ENCODE data around the gene NSFL1C. TPM values are rescaled to one million over a fixed set of nuclear protein-coding genes. Genes with fewer than 3 reads are reported as not detected.

NSFL1C gene
- total and polyA plus RNA-seq, 8 donors, result 60.5 to 96.9 (median 92.9) TPM

DNA sequence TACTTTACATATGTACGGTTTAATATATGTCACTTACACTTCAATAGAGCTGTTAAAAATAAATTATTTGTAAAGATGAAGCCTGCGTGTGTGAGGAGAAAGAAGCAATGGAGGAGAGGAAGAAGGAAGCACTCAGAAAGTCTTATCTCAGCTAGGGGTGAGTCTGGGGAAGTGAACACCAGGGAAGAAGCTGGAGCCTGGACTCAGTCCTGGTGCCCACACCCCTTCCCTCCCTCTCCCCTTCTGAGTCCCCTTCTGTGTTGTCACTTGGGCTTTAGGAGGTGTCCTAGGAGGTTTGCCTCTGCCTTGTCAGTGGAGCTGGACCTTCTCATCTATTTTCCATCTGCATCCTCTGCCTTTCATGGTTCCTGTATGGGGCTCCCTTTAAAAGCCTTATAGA is 22.7 kb upstream of the NSFL1C start:
- no peaks in the 10 kb centered on the region for H3K36me3 ChIP-seq
- peak; percentile 10 for ATAC-seq
- peaks cover 0 to 57% of the 10 kb centered on the region in 2 donors for H3K4me1 ChIP-seq
- H3K9me3 ChIP-seq, result no peaks in the 10 kb centered on the region
- intact Hi-C loops (cut with DNase I), result no loop called here
- no peaks in the 10 kb centered on the region for H3K27me3 ChIP-seq
- H3K4me3 ChIP-seq, result peak overlapping the region in 1 of 2 donors; percentile 52
- no peak for DNase-seq
- H3K27ac ChIP-seq, result peak overlapping the region; percentile 67 to 98
- TF ChIP-seq CTCF (IDR thresholded peaks at IDR 0.05), result no peak

DNA sequence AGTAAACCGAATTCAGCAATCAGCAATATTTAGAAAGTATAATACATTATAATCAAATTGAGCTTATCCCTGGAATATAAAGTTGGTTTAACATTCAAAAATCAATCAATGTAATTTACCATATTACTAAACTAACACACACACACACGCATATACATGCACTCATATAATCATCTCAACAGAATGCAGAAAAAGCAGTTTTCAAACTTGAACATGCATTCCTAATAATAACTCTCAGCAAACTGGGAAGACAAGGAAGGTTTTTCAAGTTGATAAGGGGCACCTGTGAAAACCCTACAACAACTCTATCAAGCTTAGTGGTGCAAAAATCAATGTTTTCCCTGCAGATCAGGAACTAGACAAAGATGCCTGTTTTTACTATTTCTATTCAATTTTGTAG is 19.9 kb upstream of the NSFL1C start:
- Histone ChIP-seq H3K27ac (no peak overlapping the region), H3K4me1 (peaks cover 0 to 29% of the 10 kb centered on the region in 2 donors), H3K36me3 (no peaks in the 10 kb centered on the region), H3K4me3 (no peak overlapping the region), H3K9me3 (no peaks in the 10 kb centered on the region), H3K27me3 (peaks cover 0 to 6% of the 10 kb centered on the region in 2 donors)
- no peak for ATAC-seq
- intact Hi-C loops (cut with DNase I), result no loop called here
- DNase-seq, result no peak
- no peak for TF ChIP-seq CTCF (IDR thresholded peaks at IDR 0.05)

GRCh38 chr20:1484438-1485116 is 17.9 kb upstream of the NSFL1C start:
- peaks cover 0 to 4% of the 10 kb centered on the region in 2 donors for H3K36me3 ChIP-seq
- ATAC-seq, result no peak
- H3K27me3 ChIP-seq, result peaks cover 0 to 6% of the 10 kb centered on the region in 2 donors
- no peak for DNase-seq
- peaks cover 0 to 26% of the 10 kb centered on the region in 2 donors for H3K4me1 ChIP-seq
- H3K27ac ChIP-seq, result no peak overlapping the region
- intact Hi-C loops (cut with DNase I), result no loop called here
- no peak for TF ChIP-seq CTCF (IDR thresholded peaks at IDR 0.05)
- H3K4me3 ChIP-seq, result no peak overlapping the region
- H3K9me3 ChIP-seq, result no peaks in the 10 kb centered on the region

DNA sequence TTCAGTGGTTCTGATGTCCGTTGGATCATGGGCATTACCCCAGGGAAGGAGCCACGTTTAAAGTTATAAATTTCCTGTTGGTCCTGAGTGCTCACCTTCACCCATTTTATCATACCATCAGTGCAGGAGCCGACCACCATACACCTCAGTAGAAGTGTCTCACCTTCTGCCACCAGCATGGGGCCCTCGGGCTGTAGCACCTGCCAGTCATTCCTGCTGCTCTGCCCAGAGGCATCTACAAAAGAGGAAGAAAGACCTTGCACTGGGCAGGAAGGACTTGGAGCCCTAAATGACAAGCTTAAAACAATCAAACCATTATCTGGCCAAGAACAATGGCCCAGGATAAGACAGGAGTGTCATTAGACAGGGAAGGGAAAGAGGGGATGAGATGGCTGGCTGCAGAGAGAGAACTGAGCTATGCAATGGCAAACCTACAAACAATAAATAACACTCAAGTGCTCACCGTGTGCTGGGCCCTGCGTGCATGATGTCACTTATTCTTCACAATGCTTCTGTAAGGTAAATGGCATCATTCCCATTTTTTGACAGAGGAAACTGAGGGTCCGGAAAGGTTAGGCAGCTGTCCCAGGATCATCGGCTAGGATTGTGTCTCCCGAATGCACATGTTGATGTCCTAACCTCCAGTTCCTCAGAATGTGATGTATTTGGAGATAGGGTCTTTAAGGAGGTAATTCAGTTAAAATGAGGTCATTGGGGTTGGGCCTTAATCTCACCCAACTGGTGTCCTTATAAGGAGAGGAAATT is 13.4 kb upstream of the NSFL1C start:
- Histone ChIP-seq H3K4me1 (peaks cover 0 to 14% of the 10 kb centered on the region in 2 donors), H3K9me3 (no peaks in the 10 kb centered on the region), H3K27me3 (peaks cover 0 to 6% of the 10 kb centered on the region in 2 donors), H3K4me3 (no peak overlapping the region), H3K27ac (no peak overlapping the region), H3K36me3 (peaks cover 0 to 46% of the 10 kb centered on the region in 2 donors)
- TF ChIP-seq CTCF (IDR thresholded peaks at IDR 0.05), result no peak
- DNase-seq (no peak), ATAC-seq (no peak)
- intact Hi-C loops (cut with DNase I), result no loop called here

DNA sequence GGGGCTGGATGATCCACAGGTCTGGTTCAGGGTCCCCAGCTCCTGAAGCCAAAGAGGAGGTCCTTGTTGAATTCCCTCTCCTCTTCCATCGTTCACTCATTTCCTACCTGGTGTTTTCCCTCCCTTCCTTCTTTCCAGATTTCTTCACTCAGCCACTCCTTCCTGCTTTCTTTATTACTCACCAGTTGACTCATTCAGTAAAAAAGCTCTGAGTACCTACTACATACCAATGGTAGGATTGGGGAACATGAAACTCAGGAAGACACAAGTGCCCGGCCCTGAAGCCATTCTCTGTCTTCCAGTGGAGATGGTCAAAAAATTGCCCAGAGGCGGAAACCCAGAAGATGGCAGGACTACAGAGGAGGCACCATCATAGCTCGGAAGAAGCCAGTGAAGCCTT is 11.9 kb upstream of the NSFL1C start:
- ATAC-seq (peak; percentile 71), DNase-seq (no peak)
- intact Hi-C loops (cut with DNase I), result no loop called here
- H3K36me3 ChIP-seq, result peaks cover 0 to 49% of the 10 kb centered on the region in 2 donors
- TF ChIP-seq CTCF (IDR thresholded peaks at IDR 0.05), result no peak
- peaks cover 0 to 20% of the 10 kb centered on the region in 2 donors for H3K4me1 ChIP-seq
- no peak overlapping the region for H3K4me3 ChIP-seq
- H3K27me3 ChIP-seq, result peaks cover 0 to 4% of the 10 kb centered on the region in 2 donors
- no peaks in the 10 kb centered on the region for H3K9me3 ChIP-seq
- H3K27ac ChIP-seq, result no peak overlapping the region
